Activated naive CD8-positive, alpha-beta T cell treated with anti-CD3 and anti-CD28 coated beads, Interleukin-2, amount 50 U/mL, for 16 hours (primary cell): ENCODE measurements around the gene MAG.
A peak's percentile ranks its signal among the peaks of the same experiment; 100 is the strongest.
"Not testable (repeated sequence)": the region's sequence is repeated elsewhere in the genome, so short reads cannot be mapped to it uniquely, and the experiment has no call there.

Experiments used
- DNase-seq: peaks from one replicate; pipeline ENCODE4 v3.0.0-alpha.2; 2020; ENCODE audit warnings: low read depth, low spot score

The MAG gene

DNA sequence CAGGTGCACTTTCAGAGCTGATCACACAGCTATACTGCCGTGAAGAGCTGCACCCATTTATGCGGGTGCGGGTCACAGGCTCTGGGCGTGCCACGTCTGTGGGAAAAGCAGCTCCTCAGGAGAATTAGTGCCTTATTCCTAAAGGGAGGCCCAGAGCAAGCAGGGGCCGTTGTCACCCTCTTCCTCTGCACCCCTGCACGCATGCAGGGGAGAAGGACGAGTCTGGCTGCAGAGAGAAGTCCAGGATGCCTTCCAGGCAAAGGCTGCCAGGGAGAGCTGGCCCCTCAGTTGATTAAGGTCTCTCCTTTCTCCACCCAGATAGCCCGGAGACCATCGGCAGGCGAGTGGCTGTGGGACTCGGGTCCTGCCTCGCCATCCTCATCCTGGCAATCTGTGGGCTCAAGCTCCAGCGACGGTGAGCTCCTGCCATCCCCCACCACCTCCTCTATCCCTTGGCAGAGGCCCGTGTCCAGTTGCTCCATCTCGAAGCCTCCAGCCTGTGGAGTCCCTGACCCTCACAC is 52.6 kb downstream of the MAG start:
- no peak for DNase-seq

DNA sequence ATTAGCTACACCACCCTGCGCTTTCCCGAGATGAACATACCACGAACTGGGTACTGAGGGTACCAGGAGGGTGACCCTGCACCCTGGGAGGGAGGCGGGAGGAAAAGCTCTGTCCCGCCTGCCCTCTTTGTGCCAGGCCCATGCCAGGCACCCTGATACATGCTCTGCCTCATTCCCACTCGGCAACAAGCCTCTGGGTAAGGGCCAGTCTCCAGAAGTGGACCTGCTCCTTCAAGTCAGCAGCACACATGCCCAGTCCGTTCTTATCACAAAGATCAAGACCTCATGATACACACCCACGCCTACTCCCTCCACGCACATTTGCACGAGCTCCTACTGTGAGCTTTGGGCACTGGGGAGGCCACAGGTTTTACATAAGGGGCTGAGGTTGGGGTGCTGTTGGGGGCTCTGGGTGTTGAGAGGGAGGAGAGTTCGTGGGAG is 53.7 kb downstream of the MAG start:
- no peak for DNase-seq

DNA sequence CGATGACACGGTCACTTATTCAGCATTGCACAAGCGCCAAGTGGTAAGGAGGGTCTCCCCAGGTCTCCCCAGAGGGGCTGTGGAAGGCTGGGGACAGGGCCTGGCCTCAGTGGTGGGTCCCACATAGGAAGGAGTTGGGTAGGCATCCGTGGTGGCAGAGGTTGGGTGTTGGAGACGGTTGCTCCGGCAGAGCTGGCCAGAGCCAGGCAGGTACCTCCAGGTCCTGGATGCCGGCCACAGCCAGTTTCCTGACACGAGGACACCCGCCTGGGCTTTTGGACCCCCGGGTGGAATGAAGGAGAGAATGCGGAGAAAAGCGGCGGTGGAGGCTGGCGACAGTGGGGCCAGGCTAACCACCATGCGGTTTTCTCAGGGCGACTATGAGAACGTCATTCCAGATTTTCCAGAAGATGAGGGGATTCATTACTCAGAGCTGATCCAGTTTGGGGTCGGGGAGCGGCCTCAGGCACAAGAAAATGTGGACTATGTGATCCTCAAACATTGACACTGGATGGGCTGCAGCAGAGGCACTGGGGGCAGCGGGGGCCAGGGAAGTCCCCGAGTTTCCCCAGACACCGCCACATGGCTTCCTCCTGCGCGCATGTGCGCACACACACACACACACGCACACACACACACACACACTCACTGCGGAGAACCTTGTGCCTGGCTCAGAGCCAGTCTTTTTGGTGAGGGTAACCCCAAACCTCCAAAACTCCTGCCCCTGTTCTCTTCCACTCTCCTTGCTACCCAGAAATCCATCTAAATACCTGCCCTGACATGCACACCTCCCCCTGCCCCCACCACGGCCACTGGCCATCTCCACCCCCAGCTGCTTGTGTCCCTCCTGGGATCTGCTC is 54.5 kb downstream of the MAG start:
- DNase-seq: peak; percentile 47

DNA sequence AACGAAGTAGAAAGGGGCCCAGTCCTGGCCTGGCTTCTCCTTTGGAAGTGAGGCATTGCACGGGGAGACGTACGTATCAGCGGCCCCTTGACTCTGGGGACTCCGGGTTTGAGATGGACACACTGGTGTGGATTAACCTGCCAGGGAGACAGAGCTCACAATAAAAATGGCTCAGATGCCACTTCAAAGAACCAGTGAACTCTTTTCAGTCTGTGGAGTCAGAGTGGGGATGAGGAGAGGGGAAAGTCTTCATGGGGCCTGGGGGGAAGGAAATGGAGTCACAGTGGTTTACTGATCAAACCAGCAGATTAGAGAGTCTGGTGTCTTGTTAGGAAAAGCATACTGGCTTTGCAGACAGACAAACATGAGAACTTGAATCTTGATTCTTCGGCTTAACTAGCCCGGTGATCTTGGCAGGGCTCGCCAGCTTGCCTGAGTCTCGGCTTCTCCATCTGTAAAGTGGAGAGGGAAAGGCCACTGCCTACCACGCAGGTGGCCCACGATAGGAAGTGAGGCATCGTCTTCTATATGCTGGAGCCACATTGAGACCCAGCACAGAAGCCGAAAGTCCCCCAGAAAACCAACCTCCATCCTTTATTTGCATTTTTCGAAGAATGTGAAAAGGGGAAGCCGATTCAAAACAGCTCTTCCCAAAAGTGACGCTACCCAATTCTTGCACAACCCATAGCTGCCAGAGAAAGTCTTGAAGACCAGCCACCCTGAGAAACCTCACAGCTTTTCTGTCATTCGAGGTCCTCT is 55.4 kb downstream of the MAG start, which contains the start of gene FFAR1:
Gene FFAR1 (plus strand): TSS at position 732 of the 759 bp plus-strand sequence. CDS start 3,650 bp downstream, outside the sequence.
- DNase-seq: no peak

DNA sequence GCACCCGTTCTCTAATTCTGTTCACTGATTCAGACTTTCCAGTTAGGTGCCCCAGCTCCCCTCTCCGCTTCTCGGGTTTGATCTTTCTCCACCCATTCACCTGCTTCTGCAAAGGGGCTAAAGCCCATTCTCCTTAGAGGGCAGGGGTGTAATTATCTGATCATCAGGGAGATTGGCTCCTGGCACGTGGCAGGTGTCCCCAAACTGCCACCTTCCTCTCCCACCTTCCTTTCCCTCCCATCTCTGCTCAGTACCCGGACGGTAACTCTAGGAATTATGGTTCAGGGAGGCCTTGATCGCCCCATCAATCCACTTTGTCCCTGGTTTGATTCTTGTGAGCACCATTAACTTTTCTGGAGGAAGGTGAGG is 56.0 kb downstream of the MAG start:
- DNase-seq: no peak

DNA sequence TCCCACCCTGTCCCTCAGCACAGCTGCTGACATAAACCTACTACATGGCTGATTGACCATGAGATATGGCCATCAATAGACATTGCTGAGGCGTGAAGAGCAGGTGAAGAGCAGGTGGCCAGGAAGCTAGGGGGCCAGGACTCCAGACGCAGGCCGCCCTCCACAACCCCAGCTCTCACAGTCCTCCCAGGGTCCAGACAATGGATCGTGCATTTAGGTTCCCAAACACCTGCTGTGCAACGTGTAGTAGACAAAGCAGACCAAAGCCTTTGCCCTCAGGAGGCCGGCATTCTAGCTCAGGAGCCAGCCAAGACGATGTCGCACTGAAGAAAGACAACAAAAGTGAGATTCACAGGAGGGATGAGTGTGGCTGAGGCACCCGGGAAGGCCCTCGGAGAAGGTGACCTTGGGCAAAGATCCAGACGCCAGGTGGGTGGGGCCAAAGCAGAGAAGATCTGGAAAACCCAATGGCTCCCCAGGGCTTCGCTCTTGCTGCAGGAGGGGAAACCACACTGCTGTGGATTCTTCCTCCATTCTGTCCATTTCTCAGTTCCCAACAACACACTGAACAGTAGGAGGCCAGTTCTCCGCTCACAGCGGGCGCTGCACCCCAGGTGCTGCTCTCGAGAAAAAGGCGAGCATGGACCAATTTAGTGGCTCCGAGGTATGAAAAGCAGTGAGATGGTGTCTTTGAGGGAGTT is 57.1 kb downstream of the MAG start:
- DNase-seq: no peak

DNA sequence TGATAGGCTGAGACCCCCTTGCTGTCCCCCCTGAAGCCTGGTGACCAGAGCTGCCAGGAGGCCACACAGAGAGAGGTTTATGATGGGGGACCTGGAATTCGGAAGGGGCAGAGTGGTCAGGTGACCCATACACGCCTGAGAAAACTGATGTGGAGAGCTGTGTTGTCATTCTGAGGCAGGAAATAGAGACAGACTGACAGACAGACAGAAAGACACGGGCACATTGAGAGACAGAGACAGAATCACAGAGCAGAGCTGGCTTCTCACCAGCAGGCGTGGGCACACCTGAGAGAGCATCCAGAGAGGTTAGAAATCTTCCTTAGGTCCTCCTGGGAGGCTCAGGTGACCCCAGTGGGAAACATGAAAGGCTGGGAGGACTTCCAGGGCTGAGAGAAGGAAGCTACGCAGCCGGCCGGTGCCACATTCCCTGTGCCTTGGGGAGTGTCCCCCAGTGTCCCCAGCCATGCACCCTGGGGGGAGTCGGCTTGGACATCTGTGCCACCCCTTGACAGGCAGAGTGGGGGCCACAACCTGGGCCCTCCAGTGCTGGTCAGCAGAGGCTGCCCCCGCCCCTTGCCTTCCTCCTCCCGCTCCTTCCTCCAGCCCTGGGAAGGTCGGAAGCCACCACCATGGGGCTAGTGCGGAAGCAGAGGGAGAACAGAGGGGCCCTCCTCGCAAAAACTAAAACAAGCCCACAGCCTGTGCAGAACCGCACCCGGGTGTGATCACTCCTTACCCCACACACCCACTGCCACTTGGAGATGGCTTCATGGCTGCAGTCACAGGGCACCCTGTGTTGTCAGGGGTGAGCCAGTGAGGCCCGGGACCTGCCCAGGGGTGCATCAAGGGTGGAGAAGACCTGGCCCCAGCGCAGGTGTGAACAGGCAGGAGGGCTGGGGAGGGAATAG is 57.9 kb downstream of the MAG start:
- no peak for DNase-seq

DNA sequence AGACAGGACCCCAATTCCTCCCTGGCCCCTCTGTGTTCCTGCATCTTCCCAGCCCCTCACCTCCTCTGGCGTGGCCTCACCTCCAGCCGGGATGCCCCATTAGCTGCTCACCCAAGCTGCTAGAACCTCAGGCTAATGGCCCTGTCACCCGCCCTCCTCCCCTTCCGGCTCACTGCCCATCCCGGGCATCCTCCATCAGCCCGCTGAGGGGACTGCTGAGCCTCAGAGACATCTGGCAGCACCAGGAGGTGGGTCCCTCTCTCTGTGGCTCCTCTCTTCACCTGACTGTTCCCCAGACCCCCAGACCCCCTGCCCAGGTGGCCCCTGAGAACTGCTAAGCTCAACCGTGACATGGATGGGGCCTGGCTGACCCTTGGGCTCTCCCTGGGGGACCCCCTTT is 58.6 kb downstream of the MAG start:
- DNase-seq: no peak

DNA sequence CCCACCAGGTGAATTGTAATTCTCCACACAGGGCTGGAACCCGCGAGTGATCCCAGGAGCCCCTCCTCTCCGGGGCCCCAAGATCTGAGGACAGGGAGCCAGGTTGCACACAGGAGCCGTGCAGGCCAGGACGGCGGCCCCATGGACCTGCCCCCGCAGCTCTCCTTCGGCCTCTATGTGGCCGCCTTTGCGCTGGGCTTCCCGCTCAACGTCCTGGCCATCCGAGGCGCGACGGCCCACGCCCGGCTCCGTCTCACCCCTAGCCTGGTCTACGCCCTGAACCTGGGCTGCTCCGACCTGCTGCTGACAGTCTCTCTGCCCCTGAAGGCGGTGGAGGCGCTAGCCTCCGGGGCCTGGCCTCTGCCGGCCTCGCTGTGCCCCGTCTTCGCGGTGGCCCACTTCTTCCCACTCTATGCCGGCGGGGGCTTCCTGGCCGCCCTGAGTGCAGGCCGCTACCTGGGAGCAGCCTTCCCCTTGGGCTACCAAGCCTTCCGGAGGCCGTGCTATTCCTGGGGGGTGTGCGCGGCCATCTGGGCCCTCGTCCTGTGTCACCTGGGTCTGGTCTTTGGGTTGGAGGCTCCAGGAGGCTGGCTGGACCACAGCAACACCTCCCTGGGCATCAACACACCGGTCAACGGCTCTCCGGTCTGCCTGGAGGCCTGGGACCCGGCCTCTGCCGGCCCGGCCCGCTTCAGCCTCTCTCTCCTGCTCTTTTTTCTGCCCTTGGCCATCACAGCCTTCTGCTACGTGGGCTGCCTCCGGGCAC is 59.6 kb downstream of the MAG start:
- DNase-seq: no peak

DNA sequence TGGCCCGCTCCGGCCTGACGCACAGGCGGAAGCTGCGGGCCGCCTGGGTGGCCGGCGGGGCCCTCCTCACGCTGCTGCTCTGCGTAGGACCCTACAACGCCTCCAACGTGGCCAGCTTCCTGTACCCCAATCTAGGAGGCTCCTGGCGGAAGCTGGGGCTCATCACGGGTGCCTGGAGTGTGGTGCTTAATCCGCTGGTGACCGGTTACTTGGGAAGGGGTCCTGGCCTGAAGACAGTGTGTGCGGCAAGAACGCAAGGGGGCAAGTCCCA is 60.2 kb downstream of the MAG start:
- DNase-seq: no peak

DNA sequence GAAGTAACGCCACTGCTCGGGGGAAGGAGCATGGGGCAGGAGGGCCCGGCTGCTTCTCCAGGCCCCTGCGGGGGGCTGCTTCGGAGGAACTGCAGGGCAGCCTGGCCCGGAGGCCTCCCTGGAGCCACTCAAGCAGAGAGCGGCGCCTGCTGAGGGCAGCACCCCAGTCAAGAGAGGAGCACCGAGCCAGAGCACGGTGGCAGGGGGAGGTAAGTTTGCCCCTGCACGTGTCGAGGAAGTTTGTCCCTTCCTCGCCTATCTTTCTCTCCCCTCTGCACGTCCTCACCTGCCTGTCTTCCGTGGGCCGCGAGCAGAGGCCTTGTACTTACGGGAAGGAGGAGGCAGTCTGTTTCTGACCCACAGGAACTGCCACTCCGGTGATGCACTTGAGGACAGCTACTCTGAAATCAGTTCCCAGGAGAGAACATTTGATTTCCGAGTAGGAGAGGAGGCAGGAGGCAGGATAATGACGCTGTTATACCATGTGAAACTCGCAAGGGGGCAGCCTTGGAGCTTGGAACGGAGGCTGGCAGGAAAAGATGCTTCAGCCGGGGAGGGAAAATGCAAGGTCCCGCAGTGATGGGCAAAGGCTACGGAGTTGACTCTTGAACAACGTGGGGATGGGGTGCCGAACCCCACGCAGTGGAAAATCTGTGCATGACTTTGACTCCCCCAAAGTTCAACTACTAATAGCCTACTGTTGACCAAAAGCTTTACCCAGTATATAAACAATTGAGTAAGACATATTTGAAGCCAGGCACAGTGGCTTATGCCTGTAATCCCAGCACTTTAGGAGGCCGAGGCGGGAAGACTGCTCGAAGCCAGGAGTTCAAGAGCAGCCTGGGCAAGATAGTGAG is 60.7 kb downstream of the MAG start:
- DNase-seq: peak; percentile 32

DNA sequence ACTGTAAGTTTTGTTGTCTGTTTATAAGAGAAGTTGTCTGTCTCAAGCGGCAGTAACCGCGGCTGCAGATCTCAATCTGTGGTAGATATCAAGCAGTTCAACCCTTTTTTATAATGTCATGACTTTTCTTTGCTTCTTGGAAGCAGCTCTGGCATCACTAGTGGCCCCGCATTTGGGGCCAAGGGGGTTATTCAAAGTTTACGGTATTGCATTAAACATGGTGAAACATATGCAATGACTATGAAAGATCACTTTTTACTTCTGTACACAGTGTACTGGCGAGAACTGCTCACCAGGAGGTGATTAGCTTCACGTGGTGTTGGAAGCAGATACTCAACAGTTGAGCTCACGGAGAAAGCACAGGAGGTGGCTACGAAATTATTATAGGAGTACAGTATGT is 61.7 kb downstream of the MAG start:
- no peak for DNase-seq

DNA sequence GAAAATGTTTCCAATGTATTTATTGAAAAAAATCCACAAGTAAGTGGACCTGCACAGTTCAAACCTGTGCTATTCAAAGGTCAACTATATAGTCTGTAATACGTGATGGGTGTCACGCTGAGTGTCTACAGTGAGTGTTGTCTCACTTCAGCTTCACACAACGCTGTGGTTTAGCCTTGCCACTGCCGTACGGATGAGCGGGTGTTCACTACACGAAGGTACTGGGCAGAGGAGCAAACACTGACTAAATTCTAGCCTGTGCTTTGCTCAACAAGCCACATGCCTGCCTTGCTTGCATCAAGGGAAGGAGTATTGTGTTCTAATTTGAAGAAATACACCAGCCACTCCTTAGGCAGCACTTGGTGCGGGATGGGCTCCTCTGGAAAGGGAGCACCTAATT is 62.9 kb downstream of the MAG start:
- no peak for DNase-seq

DNA sequence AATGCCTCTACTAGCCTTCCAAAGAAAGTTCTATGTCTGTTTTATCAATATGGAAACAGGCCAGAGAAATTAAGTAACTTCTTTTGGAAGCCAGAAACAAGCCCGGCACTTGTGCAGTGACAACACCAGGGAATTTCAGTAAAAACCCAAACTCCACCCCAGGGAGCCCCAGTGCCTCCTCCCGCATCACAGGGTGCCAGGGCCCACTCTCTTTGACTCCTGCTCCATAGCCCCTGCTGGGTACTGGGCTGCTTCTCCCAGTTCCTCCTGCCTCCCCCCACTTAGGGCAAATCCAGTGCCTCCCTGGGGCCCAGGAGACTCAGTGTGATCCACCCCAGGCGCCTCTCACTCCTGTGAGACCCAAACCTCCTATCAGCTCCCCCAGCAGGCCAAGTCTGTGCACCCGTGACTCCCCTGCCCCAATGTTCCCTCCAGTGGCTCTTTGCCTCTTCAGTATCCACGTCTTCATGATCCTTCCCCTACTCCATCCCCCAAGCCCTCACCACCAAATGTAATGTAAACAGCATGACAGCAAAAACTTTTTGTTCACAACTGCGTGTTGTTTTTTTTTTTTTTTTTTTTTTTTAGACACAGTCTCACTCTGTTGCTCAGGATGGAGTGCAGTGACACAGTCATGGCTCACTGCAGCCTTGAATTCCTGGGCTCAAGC is 64.0 kb downstream of the MAG start:
- no peak for DNase-seq

DNA sequence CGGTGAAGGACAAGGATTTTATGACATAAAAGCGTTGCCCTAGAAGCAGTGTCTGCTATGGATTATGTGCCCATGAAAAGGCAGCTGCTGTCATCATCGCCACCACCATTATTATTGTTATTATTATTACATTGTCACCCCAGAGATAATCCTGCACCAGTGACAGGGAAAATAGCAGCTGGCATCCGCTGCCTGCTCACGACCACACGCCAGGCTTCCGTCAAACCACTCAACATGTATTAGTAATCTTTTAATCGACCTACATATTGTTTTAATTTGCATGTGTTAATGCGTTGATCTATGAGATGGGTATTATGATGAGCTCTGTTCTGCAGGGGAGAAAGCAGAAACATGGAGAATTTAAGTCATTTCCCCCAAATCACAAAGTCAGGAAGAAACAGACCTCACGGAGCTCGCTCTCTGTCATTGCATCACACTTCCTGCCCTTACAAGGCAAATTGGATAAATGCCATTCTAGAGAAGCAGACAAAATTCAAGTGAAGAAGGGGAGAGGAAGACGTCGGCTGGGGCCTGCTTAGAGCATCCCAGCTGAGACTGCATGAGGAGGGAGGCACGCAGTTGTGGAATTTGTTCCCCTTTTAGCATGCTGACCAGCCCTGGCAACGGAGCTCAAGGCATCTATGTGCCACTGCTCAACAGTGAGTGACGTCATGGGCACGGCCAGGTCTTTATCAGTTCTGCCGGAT is 66.1 kb downstream of the MAG start, which contains the start of gene FFAR3:
Gene FFAR3 (plus strand): TSS at position 594 of the 707 bp plus-strand sequence. CDS start 431 bp downstream, outside the sequence.
- DNase-seq: no peak

DNA sequence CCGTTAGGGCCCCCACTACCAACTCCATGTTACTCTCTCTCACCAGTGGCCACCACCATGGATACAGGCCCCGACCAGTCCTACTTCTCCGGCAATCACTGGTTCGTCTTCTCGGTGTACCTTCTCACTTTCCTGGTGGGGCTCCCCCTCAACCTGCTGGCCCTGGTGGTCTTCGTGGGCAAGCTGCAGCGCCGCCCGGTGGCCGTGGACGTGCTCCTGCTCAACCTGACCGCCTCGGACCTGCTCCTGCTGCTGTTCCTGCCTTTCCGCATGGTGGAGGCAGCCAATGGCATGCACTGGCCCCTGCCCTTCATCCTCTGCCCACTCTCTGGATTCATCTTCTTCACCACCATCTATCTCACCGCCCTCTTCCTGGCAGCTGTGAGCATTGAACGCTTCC is 66.9 kb downstream of the MAG start:
- DNase-seq: not testable (repeated sequence)

DNA sequence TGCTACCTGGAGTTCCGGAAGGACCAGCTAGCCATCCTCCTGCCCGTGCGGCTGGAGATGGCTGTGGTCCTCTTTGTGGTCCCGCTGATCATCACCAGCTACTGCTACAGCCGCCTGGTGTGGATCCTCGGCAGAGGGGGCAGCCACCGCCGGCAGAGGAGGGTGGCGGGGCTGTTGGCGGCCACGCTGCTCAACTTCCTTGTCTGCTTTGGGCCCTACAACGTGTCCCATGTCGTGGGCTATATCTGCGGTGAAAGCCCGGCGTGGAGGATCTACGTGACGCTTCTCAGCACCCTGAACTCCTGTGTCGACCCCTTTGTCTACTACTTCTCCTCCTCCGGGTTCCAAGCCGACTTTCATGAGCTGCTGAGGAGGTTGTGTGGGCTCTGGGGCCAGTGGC is 67.4 kb downstream of the MAG start:
- not testable (repeated sequence) for DNase-seq

DNA sequence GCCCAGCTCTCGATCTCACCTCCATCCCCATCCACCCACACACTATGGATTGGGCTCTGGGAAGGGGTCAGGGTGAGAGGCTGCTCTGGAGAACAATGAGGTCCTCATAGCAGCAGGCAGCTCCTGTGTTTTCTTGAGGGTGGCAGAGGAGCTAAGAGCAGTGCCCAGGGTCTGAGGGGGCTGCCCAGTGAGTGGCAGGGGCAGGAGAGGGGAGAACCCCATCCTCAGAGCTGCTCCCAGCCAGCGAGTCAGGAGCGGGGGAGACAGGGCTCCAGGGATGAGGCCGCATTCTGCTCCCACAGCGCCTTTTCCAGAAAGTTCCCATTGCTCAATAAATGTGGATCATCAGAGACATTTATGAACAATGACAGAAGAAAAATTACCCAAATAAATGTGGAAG is 68.1 kb downstream of the MAG start:
- not testable (repeated sequence) for DNase-seq
